Left ventricle myocardium inferior (tissue), 1 donor: ENCODE measurements around the gene MRAP. TPM values are rescaled to one million over a fixed set of nuclear protein-coding genes. Genes with fewer than 3 reads are reported as not detected.

ENCODE experiments used
- DNase-seq: peaks from one replicate; pipeline ENCODE4 v3.0.0-alpha.2; 2020
- H3K27ac ChIP-seq: fragments of 200-600 bp; replicated peaks from 2 replicates; pipeline ENCODE4 v1.8.0; 2021
- H3K27me3 ChIP-seq: fragments of 200-600 bp; 2 replicates; pipeline ENCODE4 v1.8.0; 2021; ENCODE audit warnings: low read depth
- H3K36me3 ChIP-seq: fragments of 200-600 bp; 2 replicates; pipeline ENCODE4 v1.8.0; 2021
- H3K4me1 ChIP-seq: fragments of 200-600 bp; 2 replicates; pipeline ENCODE4 v1.8.0; 2021
- H3K4me3 ChIP-seq: fragments of 200-600 bp; 2 replicates; pipeline ENCODE4 v1.8.0; 2021; ENCODE audit warnings: mild to moderate bottlenecking, moderate library complexity
- H3K9me3 ChIP-seq: fragments of 200-600 bp; replicated peaks from 2 replicates; pipeline ENCODE4 v1.8.0; 2021
- CTCF ChIP-seq: fragments of 200-600 bp; IDR thresholded peaks from 2 replicates; pipeline ENCODE4 v1.8.0; 2021; ENCODE audit warnings: antibody characterized with exemption, mild to moderate bottlenecking, borderline replicate concordance
- intact Hi-C: fragments of 100-400 bp; cut with micrococcal nuclease; formaldehyde crosslinking; loops from one replicate; pipeline ENCODE4 v1.11.0; 2022
- total RNA-seq: library from RNA; stranded (reverse); fragmentation: NEBNext Ultra II Directional; extraction: Animal tissue kit (Norgen Biotek cat#: 25700); gene quantifications from one replicate; pipeline ENCODE4 v1.2.1, GENCODE V29; 2021
- donor health status: DM: no; HTN: yes; CAD: no; lungs with severe emphysema.

Gene MRAP
- total RNA-seq, 1 donor from 2014 or later: not detected

GRCh38 chr21:32322103-32322502 is 23.4 kb downstream of the MRAP start:
- intact Hi-C loops: no loop called here
- Histone ChIP-seq H3K9me3 (no peaks in the 10 kb centered on the region), H3K4me1 (peaks cover 28% of the 10 kb centered on the region), H3K27me3 (no peaks in the 10 kb centered on the region), H3K4me3 (no peak overlapping the region), H3K27ac (no peak overlapping the region), H3K36me3 (peaks cover 97% of the 10 kb centered on the region)
- TF ChIP-seq CTCF: no peak
- no peak for DNase-seq

DNA sequence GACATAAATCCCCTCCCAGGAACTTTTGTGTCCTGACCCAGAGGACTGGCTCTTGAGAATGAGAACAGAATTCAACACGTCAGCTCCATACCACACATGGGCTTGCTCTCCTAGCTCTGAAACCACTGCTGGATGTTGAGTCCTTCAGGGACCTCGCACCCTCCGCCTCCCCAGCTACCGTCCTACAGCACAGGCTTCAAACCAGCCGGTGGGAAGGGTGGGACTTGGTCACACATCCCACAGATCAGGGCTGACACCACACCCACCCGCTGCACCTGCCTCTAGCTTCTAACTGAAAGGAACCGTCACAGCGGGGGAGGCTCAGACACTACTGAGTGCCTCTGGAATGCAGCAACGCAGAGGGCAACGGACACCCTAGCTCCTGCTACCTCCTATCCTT is 24.0 kb downstream of the MRAP start:
- Histone ChIP-seq H3K27me3 (no peaks in the 10 kb centered on the region), H3K36me3 (peaks cover 91% of the 10 kb centered on the region), H3K4me3 (no peak overlapping the region), H3K9me3 (no peaks in the 10 kb centered on the region), H3K4me1 (peaks cover 34% of the 10 kb centered on the region), H3K27ac (no peak overlapping the region)
- DNase-seq: no peak
- no peak for TF ChIP-seq CTCF
- intact Hi-C loops: no loop called here

GRCh38 chr21:32325706-32326105 is 27.1 kb downstream of the MRAP start:
- intact Hi-C loops: no loop called here
- Histone ChIP-seq H3K4me1 (peaks cover 43% of the 10 kb centered on the region), H3K9me3 (no peaks in the 10 kb centered on the region), H3K4me3 (no peak overlapping the region), H3K36me3 (peaks cover 65% of the 10 kb centered on the region), H3K27me3 (no peaks in the 10 kb centered on the region), H3K27ac (peak overlapping the region; percentile 89)
- no peak for TF ChIP-seq CTCF
- DNase-seq: no peak

DNA sequence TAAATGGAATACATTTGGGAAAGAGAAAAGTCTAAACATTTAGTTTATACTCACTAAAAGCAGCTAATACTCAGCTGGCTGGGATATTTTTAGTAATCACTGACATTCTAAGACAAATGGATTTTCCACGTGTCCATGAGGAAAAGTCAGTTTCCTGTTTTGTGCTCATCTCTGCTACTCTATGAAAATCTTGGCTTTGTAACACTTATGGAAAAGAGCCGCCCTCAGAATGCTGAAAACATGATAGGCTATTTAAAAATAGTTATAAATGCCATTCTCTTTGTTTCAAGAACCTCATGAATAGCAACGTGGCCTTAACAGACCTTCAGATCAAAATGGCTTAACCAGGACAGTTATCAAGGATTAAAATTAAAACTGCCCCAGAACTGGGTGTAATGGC is 29.9 kb downstream of the MRAP start:
- peaks cover 58% of the 10 kb centered on the region for H3K36me3 ChIP-seq
- no peak overlapping the region for H3K4me3 ChIP-seq
- DNase-seq: no peak
- H3K4me1 ChIP-seq: peaks cover 43% of the 10 kb centered on the region
- H3K9me3 ChIP-seq: no peaks in the 10 kb centered on the region
- H3K27ac ChIP-seq: peak overlapping the region; percentile 89
- no peaks in the 10 kb centered on the region for H3K27me3 ChIP-seq
- intact Hi-C loops: no loop called here
- no peak for TF ChIP-seq CTCF

DNA sequence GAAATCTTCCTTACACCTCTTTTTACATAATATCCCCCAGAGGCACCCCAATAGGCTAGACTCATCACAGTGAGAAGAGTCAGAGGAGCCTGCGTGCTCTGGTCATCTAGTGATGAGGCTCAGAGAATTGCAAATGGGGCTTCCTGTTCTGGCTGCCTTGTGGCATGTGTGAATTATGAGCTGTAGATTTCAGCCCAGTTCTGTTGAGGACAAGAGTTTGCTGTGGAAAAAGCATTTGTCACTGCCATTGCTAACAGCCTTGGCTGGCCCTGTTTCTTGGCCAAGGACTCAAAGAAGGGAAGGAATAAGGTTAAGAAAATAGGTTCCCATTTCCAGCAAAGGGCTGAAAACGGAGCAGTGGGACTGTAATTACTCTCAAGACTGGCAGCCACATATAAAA is 30.7 kb downstream of the MRAP start:
- H3K9me3 ChIP-seq: no peaks in the 10 kb centered on the region
- H3K4me1 ChIP-seq: peaks cover 41% of the 10 kb centered on the region
- H3K27ac ChIP-seq: peak overlapping the region; percentile 89
- H3K36me3 ChIP-seq: peaks cover 58% of the 10 kb centered on the region
- TF ChIP-seq CTCF: no peak
- H3K27me3 ChIP-seq: no peaks in the 10 kb centered on the region
- DNase-seq: no peak
- H3K4me3 ChIP-seq: no peak overlapping the region
- intact Hi-C loops: no loop called here

DNA sequence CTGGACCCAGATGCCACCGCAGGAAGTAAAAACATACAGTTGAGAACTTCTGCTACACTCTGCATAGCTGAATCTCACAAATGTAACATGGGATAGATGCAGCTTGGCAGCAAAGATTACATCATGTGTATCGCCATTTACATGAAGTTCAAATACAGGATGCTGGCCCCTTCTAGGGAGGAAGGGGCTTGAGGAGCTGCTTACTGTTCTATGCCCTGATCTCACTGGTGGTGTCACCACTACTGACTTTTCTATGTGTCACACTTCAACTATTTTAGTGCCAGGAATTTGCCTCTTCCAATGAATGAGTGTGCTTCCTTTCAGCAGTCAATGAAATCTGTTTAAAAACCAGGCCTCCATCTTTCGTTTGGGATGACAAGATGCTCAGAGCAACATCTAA is 31.1 kb downstream of the MRAP start:
- H3K27me3 ChIP-seq: no peaks in the 10 kb centered on the region
- intact Hi-C loops: no loop called here
- peaks cover 39% of the 10 kb centered on the region for H3K4me1 ChIP-seq
- no peak overlapping the region for H3K4me3 ChIP-seq
- H3K36me3 ChIP-seq: peaks cover 58% of the 10 kb centered on the region
- H3K27ac ChIP-seq: peak overlapping the region; percentile 89
- no peaks in the 10 kb centered on the region for H3K9me3 ChIP-seq
- no peak for TF ChIP-seq CTCF
- no peak for DNase-seq
